NCI-H128 (cell line): ENCODE measurements around the gene CFAP300.

Experiments used
- DNase-seq: peaks from one replicate; lab custom pipeline; 2025; ENCODE audit not compliant: unreplicated experiment; lab: John Stamatoyannopoulos, UW

Gene CFAP300

GRCh38 chr11:102120437-102120973, 73.3 kb downstream of the CFAP300 start:
- DNase-seq = no peak

GRCh38 chr11:102121329-102121728, 74.1 kb downstream of the CFAP300 start:
- no peak for DNase-seq
